ENCODE results near the gene PLA2G10. TPM values are rescaled to one million over a fixed set of nuclear protein-coding genes. Genes with fewer than 3 reads are reported as not detected.
"Not testable (repeated sequence)": the region's sequence is repeated elsewhere in the genome, so short reads cannot be mapped to it uniquely, and the experiment has no call there.

The PLA2G10 gene
- total RNA-seq, result not detected

- not testable (repeated sequence) for DNase-seq
Measured at GRCh38 chr16:14694129-14694528, at the start of gene PLA2G10. PLA2G10 (minus strand) TSS chr16:14694308; CDS start chr16:14694229, 79 bp downstream.

DNA sequence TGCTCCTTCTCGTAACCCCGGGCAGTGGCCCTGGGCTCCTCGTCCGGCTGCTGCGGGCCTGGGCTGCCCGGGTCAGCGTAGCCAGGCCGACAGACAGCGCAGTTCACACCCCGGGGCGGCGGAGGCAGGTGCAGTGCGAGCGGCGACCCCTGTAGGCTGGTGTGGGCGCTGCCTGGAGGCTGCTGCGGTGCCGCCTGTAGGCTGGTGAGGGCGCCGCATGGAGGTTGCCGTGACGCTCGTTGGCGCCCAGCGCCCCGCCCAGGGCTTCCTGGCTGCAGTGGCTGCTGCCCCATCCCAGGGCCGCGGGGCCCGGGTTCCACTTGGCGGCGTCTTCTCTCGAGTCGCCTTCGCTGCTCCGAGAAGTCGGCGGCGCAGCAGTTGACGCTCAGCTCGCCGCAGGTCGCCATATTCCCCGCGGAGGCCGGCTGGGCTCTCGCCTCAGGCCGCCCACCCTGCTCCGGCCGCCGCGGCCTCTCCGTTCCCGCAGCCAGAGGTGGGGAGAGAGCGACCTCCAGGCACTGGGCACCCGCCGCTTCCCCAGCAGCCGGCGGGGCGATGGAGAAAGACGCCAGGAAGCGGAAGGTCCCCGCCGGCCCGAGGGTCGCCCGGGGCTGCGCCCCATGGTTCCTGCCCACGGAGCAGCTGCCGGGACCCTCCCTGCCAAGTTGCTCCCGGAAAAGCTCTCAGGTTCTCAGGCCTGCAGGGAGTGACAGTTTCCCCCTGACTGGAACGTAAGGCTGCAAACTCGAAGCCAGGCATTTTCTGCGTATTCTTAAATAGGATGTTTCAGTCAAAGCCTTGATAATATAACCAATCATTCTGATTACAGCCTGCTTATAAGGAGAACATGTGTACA, 48.4 kb upstream of the PLA2G10 start, which contains the start of gene NPIPA2:
Gene NPIPA2 (plus strand): TSS at position 261 of the 856 bp plus-strand sequence. CDS start 5,533 bp downstream, outside the sequence.
- DNase-seq, result not testable (repeated sequence)

DNA sequence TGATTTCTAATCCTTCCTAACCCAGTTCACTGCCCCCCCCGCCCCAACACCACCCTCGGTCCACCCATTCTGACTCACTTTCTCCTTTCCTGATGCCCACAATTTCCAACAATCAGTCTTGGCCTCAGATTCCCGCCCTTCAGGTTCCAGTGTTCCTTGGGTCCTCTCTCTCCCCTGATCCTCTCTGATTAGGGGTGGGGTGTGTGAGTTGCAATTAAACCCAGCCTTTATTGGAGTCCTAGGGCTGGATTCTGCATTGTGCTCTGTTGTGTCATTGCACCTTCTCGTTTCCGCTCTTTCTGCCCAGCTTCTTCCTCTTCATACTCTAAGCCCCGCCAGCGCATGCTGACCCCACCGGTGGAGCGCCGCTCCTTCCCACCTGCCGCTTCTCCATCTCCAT, 47.7 kb upstream of the PLA2G10 start:
- DNase-seq, result not testable (repeated sequence)

GRCh38 chr16:14740832-14741385, 46.8 kb upstream of the PLA2G10 start:
- not testable (repeated sequence) for DNase-seq

DNA sequence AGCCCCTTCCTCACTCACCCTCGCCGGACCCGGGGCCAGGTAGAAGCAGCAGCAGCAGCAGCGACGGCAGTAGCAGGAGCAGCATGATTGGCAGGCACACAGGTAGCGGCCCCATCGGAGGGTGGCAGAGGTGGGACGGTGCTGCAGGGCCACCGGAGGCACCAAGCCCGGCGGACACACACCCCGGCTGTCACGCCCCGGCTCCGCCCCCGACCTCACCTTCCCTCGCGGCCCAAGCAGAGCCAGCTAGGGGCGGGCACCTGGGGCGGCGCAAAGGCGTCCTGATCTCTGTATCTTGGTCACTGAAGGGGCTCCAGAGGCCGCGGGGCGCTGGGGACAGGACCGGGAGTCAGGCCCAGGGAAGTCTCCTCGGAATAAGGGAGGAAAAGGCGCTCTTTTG, 39.1 kb upstream of the PLA2G10 start:
- DNase-seq, result not testable (repeated sequence)

DNA sequence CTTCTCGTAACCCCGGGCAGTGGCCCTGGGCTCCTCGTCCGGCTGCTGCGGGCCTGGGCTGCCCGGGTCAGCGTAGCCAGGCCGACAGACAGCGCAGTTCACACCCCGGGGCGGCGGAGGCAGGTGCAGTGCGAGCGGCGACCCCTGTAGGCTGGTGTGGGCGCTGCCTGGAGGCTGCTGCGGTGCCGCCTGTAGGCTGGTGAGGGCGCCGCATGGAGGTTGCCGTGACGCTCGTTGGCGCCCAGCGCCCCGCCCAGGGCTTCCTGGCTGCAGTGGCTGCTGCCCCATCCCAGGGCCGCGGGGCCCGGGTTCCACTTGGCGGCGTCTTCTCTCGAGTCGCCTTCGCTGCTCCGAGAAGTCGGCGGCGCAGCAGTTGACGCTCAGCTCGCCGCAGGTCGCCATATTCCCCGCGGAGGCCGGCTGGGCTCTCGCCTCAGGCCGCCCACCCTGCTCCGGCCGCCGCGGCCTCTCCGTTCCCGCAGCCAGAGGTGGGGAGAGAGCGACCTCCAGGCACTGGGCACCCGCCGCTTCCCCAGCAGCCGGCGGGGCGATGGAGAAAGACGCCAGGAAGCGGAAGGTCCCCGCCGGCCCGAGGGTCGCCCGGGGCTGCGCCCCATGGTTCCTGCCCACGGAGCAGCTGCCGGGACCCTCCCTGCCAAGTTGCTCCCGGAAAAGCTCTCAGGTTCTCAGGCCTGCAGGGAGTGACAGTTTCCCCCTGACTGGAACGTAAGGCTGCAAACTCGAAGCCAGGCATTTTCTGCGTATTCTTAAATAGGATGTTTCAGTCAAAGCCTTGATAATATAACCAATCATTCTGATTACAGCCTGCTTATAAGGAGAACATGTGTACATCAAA, 9.3 kb upstream of the PLA2G10 start, which contains the start of gene NPIPA3:
Gene NPIPA3 (plus strand): TSS at position 256 of the 856 bp plus-strand sequence. CDS start 5,533 bp downstream, outside the sequence.
- not testable (repeated sequence) for DNase-seq

GRCh38 chr16:14702672-14703071, 8.6 kb upstream of the PLA2G10 start:
- DNase-seq, result not testable (repeated sequence)

DNA sequence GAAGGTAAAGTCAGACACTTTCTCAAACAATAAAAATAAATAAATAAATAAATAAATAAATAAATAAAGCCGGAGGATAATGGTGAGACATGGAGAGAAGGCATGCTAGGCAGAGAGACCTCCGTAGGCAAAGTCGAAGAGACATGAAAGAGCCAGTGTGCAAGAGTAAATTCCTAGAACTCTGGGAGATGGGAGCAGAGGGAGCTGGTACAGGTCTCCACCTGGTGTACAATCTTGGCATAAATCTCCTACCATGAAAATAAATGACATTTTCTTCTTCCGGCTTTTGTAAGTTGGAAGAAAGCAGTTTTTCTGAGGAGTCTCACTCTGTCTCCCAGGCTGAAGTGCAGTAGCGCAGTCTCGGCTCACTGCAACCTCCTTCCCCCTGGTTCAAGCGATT, 7.8 kb upstream of the PLA2G10 start:
- DNase-seq, result not testable (repeated sequence)

DNA sequence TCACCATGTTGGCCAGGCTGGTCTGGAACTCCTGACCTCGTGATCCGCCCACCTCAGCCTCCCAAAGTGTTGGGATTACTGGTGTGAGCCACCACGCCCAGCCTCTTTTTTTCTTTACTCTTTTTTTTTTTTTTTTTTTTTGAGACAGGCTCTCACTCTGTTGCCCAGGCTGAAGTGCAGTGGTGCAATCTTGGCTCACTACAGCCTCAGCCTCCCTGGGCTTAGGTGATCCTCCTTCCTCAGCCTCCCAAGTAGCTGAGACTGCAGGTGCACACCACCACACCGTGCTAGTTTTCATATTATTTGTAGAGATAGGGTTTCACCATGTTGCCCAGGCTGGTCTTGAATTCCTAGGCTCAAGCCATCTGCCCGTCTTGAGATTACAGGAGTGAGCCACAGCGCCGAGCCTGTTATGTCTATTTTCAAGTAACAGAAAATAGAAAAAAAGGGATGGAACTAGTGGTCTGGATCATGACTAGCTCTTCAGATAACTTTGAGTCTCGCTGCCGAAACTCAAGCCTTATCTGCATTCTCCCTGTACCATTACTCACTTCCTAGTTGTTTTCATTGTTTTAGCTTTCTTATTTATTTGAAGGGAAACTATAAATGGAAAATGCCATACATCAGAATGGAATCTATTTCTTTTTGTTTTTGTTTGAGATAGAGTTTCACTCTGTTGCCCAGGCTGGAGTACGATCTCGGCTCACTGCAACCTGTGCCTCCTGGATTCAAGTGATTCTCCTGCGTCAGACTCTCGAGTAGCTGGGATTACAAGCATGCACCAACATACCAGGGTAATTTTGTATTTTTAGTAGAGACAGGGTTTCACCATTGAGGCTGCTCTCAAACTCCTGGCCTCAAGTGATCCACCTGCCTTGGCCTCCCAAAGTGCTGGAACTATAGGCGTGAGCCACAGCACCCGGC, 8.0 kb downstream of the PLA2G10 start:
- not testable (repeated sequence) for DNase-seq

GRCh38 chr16:14682121-14682520, 12.0 kb downstream of the PLA2G10 start:
- DNase-seq, result no peak

DNA sequence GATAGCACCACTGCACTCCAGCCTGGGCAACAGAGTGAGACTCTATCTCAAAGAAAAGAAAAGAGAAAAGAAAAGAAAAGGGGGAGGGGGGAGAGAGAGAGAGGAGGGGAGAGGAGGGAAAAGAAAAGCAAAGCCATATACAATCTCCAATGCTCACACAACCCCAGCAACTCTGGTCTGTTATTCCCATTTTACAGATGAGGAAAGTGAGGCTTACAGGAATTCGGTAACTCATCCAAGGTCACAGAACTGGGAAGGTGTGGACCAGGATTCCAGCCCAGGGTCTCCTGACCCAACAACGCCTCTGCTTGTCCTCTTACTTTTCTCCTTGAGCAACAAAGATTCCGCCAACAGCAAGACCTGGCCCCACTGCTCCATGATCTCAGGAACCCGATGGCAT, 13.0 kb downstream of the PLA2G10 start:
- no peak for DNase-seq

GRCh38 chr16:14680396-14680795, 13.7 kb downstream of the PLA2G10 start:
- DNase-seq, result not testable (repeated sequence)

- no peak for DNase-seq
Measured at GRCh38 chr16:14678748-14679497, 15.2 kb downstream of the PLA2G10 start.

DNA sequence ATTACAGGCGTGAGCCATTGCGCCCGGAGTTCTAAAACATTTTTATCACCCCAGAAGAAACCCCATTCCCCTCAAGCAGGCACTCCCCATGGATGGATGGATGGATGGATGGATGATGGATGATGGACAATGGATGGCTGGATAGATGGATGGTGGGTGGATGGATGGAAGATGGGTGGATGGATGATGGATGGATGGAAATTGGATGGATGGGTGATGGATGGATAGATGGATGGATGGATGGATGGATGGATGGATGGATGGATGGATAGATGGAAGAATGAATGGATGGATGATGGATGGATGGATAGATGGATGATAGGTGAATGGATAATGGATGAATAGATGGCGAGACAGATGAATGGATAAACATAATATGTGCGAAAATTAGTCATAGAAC, 16.5 kb downstream of the PLA2G10 start:
- no peak for DNase-seq

DNA sequence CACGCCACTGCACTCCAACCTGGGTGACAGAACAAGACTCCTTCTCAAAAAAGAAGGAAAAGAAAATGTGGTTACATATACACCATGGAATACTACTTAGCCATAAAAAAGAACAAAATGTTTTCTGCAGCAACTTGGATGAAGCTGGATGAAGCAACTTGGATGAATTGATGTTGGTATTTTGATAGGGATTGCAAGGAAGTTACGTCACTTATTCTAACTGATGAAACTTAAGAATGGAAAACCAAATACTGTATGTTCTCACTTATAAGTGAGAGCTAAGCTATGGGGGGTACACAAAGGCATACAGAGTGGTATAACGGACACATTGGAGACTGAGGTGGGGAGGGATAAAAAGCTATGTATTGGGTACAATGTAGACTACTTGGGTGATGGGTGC, 17.5 kb downstream of the PLA2G10 start:
- no peak for DNase-seq

DNA sequence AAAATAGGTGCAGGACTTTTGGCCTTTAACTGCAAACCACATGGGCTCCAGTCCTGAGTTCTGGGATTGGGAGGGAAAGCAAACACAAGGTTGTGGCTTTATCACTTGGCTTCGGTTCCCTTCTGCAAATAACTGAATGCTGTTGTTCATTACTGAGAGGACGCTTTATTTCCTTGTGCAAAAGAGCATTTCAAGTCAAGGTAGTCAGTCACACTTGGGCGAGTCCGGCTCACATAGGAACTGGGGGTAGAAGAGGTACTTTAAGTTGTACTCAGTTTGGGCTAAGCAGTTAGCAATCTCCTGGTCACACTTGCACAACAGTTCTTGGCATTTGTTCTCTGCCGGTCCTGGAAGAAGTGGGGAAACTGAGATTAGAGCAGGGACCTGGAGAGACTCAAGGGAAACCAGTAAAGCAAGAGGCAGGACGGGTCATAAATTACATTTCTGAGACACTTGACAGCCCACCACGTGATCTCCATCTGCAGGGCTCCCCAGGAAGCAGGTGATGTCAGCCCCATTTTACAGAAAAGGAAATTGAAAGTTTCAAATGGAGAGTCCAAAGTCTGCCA, 21.6 kb downstream of the PLA2G10 start:
- DNase-seq, result no peak

- DNase-seq, result no peak
Measured at GRCh38 chr16:14669776-14670175, 24.3 kb downstream of the PLA2G10 start.

DNA sequence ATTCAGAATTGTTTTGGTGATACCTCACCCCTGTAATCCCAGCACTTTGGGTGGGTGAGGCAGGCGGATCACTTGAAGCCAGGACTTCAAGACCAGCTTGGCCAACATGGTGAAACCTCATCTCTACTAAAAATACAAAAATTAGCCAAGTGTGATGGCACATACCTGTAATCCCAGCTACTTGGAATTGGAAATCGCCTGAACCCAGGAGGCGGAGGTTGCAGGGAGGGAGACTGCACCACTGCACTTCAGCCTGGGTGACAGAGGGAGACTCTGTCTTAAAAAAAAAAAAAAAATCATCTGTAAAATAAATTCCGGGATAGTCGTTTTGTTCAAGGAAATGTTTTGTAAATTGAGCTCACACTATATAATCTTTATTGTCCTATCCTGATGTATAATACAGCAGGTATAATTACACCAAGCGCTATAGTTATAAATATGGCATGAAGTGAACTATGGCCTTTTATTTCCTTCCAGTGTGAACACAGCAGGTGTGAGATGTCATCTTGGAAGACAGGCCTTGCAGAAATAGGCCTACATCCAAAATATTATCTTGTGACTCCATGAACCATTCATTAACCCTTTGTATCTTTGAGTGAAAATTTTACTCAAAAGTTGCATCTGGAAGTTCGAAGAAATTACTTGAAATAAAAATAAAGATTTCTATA, 25.4 kb downstream of the PLA2G10 start:
- no peak for DNase-seq

DNA sequence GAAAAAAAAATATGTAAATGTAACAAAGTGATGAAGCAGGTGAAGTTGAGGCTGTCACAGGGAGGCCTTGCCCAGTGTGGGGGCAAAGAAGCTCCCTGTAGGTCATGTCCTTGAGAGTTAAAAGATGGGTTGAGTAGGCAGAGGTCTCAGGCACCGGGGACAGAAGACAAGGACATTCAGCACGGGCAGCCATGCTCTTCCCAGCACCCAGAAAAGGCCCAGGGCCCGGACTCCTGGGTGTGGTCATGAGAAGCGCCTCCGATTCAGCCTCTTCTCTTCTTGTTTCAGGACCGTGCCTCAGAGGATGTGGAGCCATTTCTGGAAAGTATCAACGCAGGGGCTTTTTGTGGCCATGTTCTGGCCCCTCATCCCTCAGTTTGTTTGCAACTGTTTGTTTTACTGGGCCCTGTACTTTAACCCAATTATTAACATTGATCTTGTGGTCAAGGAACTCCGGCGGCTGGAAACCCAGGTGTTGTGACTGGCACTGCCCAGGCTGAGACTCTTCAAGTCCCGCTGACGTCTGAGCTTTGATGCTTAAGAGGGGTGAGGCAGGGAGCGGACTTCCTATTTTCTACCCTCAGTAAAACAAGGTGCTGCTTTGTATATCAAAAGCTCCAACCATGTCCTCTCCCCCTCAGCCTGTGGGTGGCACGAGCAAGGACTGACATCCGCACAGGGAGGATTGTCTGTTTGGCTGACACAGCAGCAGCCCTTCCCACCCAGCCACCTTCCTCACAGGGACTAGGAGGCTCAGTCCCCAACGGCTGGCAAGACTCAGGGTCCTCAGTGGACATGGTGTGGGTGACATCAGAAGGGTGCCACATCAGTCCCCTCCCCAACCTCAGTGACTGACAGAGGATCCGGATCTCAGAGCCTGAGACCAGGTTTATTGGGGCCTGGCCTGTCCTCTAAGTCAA, 26.5 kb downstream of the PLA2G10 start:
- no peak for DNase-seq

Data from effector CD4-positive, alpha-beta T cell (primary cell).